GM06990 (cell line): ENCODE data around the gene TRIM65.

Experiments used
- DNase-seq: peaks from one replicate; pipeline ENCODE4 v3.0.0-alpha.2; 2011; ENCODE audit not compliant: insufficient read length; ENCODE audit errors: extremely low read depth
- H3K27me3 ChIP-seq: replicated peaks from 2 replicates; pipeline ENCODE4 v1.6.0; 2011; ENCODE audit warnings: low read length; ENCODE audit not compliant: control insufficient read depth, insufficient read depth
- H3K36me3 ChIP-seq: 2 replicates; pipeline ENCODE4 v1.5.1; 2011; ENCODE audit warnings: low read length; ENCODE audit not compliant: control insufficient read depth, insufficient read depth
- H3K4me3 ChIP-seq: replicated peaks from 2 replicates; pipeline ENCODE4 v1.5.1; 2011; ENCODE audit warnings: low read depth, mild to moderate bottlenecking, control low read depth, low read length
- TF ChIP-seq, protein P1 (sequence below): IDR thresholded peaks from 2 replicates; pipeline ENCODE4 v1.5.1; 2011; ENCODE audit warnings: low read length, control low read depth, mild to moderate bottlenecking, inconsistent platforms; ENCODE audit not compliant: insufficient read depth, poor library complexity, severe bottlenecking

Gene TRIM65

GRCh38 chr17:75898791-75899190 lies 2.0 kb upstream of the TRIM65 start:
- H3K4me3 ChIP-seq: no peak overlapping the region
- no peak for DNase-seq
- peaks cover 15% of the 10 kb centered on the region for H3K36me3 ChIP-seq
- no peaks in the 10 kb centered on the region for H3K27me3 ChIP-seq
- TF ChIP-seq, protein P1, sequence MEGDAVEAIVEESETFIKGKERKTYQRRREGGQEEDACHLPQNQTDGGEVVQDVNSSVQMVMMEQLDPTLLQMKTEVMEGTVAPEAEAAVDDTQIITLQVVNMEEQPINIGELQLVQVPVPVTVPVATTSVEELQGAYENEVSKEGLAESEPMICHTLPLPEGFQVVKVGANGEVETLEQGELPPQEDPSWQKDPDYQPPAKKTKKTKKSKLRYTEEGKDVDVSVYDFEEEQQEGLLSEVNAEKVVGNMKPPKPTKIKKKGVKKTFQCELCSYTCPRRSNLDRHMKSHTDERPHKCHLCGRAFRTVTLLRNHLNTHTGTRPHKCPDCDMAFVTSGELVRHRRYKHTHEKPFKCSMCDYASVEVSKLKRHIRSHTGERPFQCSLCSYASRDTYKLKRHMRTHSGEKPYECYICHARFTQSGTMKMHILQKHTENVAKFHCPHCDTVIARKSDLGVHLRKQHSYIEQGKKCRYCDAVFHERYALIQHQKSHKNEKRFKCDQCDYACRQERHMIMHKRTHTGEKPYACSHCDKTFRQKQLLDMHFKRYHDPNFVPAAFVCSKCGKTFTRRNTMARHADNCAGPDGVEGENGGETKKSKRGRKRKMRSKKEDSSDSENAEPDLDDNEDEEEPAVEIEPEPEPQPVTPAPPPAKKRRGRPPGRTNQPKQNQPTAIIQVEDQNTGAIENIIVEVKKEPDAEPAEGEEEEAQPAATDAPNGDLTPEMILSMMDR: no peak

DNA sequence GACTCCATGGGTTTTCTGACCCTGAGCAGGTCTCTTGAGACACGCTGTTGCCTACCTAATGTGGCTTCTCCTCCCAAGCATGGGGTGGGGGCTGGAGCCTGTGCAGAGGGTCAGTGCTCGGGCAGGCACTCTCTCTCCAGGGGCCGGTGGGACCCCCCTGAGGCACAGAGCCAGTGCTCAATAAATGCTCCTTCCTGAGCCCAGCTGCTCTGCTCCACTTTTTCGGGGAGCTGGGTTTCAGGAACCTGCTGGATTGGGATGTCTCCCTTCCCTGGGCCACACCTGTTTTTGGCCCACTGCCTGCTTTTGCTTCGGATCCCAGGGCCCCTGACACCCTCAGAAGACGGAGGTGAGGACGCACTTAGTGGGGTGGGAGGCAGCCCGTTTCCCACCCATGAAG lies 1.3 kb upstream of the TRIM65 start:
- Histone ChIP-seq H3K36me3 (peaks cover 15% of the 10 kb centered on the region), H3K4me3 (no peak overlapping the region), H3K27me3 (no peaks in the 10 kb centered on the region)
- DNase-seq: no peak
- TF ChIP-seq, protein P1: no peak

DNA sequence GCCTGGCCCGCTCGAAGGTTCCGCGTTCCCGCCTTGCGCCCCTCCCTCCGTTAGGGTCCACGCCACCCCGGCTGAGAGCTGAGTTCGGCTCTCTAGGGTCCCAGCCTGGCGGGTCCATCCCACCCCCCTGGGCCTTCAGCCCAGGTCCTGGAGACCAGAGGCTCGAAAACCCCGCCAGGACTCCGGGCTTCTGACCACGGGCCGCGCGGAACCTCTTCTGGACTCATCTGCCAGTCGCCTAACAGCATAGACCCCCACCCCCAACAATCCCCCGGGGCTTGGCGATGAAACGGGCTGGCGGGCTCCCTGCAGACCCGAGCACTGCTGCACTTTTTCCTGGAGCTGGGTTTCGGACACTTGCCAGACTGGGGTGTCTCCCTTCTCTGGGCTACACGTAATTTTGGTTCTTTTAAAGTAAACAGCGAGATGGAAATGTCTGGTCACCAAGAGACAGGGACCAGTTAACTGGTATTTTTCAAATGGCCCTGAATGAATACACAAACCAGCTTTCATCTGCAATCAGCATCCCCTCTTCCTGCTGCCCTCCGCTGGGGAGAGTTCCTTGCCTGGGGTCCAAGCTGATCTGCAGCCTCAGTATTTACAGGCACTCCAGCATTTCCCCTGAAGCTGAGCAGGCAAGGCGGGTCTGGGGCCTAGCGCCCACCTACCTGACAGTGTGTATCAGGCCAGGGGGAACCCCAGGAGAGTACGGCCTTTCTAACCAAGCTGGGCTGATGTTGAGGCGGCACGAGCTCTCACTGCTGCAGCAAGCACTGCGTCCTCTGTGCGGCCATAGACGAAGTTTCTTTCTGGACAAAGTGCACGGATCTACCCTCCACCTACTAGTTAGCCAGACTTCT lies 639 bp upstream of the TRIM65 start:
- TF ChIP-seq, protein P1: no peak
- no peak for DNase-seq
- peak overlapping the region; percentile 39 for H3K4me3 ChIP-seq
- H3K36me3 ChIP-seq: peaks cover 15% of the 10 kb centered on the region
- no peaks in the 10 kb centered on the region for H3K27me3 ChIP-seq

DNA sequence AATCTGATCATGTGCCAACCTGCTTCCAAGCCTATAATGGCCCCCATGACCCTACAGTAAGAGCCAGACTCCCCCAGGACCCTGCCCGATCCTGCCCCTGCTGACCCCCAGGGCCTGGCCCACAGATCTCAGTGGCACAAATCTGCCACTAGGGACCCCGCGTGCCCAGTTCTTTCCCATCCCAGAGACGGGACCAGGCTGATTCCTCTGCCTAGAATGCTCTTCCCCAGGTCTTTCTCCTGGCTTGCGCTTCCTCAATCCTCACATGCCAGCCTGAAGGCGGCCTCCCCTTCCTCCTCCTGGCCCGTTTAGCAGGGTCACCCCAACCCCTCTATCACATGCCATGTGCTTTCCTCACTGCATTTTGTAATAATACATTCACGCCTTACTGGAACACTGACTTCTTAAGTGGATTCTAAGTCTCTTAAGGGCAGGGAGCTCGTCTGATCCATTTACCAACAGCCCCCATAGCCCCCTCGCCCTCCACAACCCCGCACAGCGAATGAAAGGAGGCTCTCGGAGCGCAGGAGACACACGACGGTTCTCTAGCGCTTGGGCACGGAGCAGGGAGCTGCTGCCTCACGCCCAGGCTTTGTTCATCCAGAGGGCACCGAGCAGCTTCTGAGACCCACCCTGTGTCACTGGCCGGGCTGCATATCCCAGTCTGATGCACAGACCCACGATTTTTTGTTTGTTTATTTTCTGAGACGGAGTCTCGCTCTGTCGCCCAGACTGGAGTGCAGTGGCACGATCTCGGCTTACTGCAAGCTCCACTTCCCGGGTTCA lies 1.2 kb downstream of the TRIM65 start:
- Histone ChIP-seq H3K36me3 (peaks cover 17% of the 10 kb centered on the region), H3K4me3 (peak overlapping the region; percentile 85), H3K27me3 (no peaks in the 10 kb centered on the region)
- DNase-seq: peak; percentile 50
- TF ChIP-seq, protein P1: peak; percentile 38

DNA sequence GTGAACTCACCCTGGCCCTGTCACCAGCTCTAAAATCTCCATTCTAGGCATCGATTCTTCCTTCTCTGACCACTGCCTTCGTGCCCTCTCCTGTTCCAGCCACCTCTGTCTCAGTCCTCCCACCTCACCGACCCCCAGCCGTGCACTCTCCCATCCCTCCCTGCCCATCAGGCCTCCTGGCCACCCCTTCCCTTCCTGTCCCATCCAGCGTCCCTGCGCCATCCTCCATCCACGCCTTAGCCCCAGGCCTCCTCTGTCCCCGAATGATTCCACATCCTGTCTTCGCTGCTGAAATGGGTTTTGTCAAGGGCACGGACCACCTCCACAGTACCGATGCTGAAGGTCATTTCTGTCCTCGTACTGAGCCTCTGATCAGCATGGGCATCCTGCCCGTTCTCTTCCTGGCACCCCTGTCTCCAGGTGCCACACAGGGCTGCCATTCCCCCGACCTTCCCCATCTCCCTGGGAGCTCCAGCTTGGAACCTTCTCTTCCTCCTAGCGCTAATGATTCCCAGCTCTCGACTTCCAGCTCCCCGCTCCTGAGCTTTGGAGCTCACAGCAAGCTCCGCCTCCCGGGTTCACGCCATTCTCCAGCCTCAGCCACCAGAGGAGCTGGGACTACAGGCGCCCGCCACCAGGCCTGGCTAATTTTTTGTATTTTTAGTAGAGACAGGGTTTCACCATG lies 2.6 kb downstream of the TRIM65 start:
- Histone ChIP-seq H3K27me3 (no peaks in the 10 kb centered on the region), H3K36me3 (peaks cover 11% of the 10 kb centered on the region), H3K4me3 (no peak overlapping the region)
- TF ChIP-seq, protein P1: no peak
- DNase-seq: no peak
